H1 (cell line): ENCODE data around the gene TRAT1. TPM values are rescaled to one million over a fixed set of nuclear protein-coding genes. Genes with fewer than 3 reads are reported as not detected.

Experiments used
- CHD7 ChIP-seq: fragments of 300-600 bp; sonication (generic); IDR thresholded peaks from 2 replicates; pipeline ENCODE4 v1.7.1; 2012; ENCODE audit warnings: low read length, moderate library complexity, mild to moderate bottlenecking, inconsistent platforms; ENCODE audit not compliant: insufficient replicate concordance
- SIX5 ChIP-seq: IDR thresholded peaks from 2 replicates; pipeline ENCODE4 v1.6.1; 2011; ENCODE audit warnings: mild to moderate bottlenecking, low read depth, low read length
- polyA plus RNA-seq, 7 experiments: library from polyadenylated mRNA; depleted of rRNA in 3 of 7; stranded (reverse) in 5 of 7; unstranded in 2 of 7; fragments of >200 nt in 5 of 7; fragments of 200-250 nt in 2 of 7; gene quantifications; 1 replicate in 5 of 7; 2 replicates in 1 of 7; 4 replicates in 1 of 7; pipeline versions ENCODE4 v1.2.1 to v1.2.3, GENCODE V29; 2011 to 2013; ENCODE audit warnings: missing spikeins in 2 of 7, mixed read lengths in 2 of 7
- total RNA-seq: library from RNA; stranded (reverse); fragmentation: NEBNext Ultra II Directional; extraction: Animal tissue kit (Norgen Biotek cat#: 25700); gene quantifications from 2 replicates; pipeline ENCODE4 v1.2.1, GENCODE V29; 2021

TRAT1 gene
- total and polyA plus RNA-seq, 2 of the 8 experiments (the other 6 are each of a cell fraction or from before 2014, with no cell fraction given) = not detected

GRCh38 chr3:108883373-108883772 lies 60.8 kb downstream of the TRAT1 start (continued):
- no peak for TF ChIP-seq CHD7
- no peak for TF ChIP-seq SIX5
